Skin of body (tissue), 2 donors: ENCODE results near the gene C19orf73. TPM values are rescaled to one million over a fixed set of nuclear protein-coding genes. Genes with fewer than 3 reads are reported as not detected.

ENCODE experiments used
- small RNA-seq: library from RNA; depleted of rRNA; stranded (forward); fragments of <200 nt; gene quantifications from one replicate; pipeline ENCODE3, GENCODE V24; 2014; ENCODE audit warnings: low replicate concordance
- total RNA-seq: library from RNA; depleted of rRNA; stranded (reverse); fragments of >200 nt; gene quantifications from one replicate; pipeline ENCODE4 v1.2.3, GENCODE V29; 2014

The C19orf73 gene
- total RNA-seq, 1 donor from 2014 or later: 0.30 TPM

Small RNA genes within 50 kb of the gene (small RNA-seq; reads per million reads assigned to genes)
- gene RN7SL708P: not detected

Other genes with a start within 250 kb of the C19orf73 start
- 58.4 TPM for gene PPP1R15A, start 246.7 kb downstream of the C19orf73 start, total RNA-seq
- 0.10 TPM for gene TULP2, start 220.4 kb downstream of the C19orf73 start, total RNA-seq
- gene NUCB1, start 218.8 kb downstream of the C19orf73 start, total RNA-seq: 97.8 TPM
- not detected for gene DHDH, start 185.4 kb downstream of the C19orf73 start, total RNA-seq
- 22.9 TPM for gene BAX, start 164.3 kb downstream of the C19orf73 start, total RNA-seq
- 828 TPM for gene FTL, start 153.8 kb downstream of the C19orf73 start, total RNA-seq
- gene GYS1, start 125.8 kb downstream of the C19orf73 start, total RNA-seq: 42.4 TPM
- gene RUVBL2, start 125.3 kb downstream of the C19orf73 start, total RNA-seq: 58.9 TPM
- not detected for gene LHB, start 102.1 kb downstream of the C19orf73 start, total RNA-seq
- not detected for gene CGB3, start 94.8 kb downstream of the C19orf73 start, total RNA-seq
- gene CGB2, start 87.3 kb downstream of the C19orf73 start, total RNA-seq: not detected
- gene CGB1, start 82.2 kb downstream of the C19orf73 start, total RNA-seq: not detected
- not detected for gene CGB5, start 75.3 kb downstream of the C19orf73 start, total RNA-seq
- not detected for gene CGB8, start 70.0 kb downstream of the C19orf73 start, total RNA-seq
- gene CGB7, start 61.4 kb downstream of the C19orf73 start, total RNA-seq: 0.49 TPM
- gene NTF4, start 54.3 kb downstream of the C19orf73 start, total RNA-seq: 1.9 TPM
- gene KCNA7, start 46.4 kb downstream of the C19orf73 start, total RNA-seq: 0.79 TPM
- 121 TPM for gene SNRNP70, start 33.7 kb downstream of the C19orf73 start, total RNA-seq
- 8.6 TPM for gene LIN7B, start 4.8 kb downstream of the C19orf73 start, total RNA-seq
- gene PPFIA3, start 401 bp upstream of the C19orf73 start, total RNA-seq: 12.3 TPM
- gene HRC, start 36.3 kb upstream of the C19orf73 start, total RNA-seq: 13.6 TPM
- 24.0 TPM for gene TRPM4, start 38.6 kb upstream of the C19orf73 start, total RNA-seq
- gene SLC6A16, start 206.0 kb upstream of the C19orf73 start, total RNA-seq: 0.20 TPM
- gene CD37, start 216.3 kb upstream of the C19orf73 start, total RNA-seq: 8.2 TPM
- gene TEAD2, start 243.3 kb upstream of the C19orf73 start, total RNA-seq: 21.4 TPM
- gene DKKL1, start 244.7 kb upstream of the C19orf73 start, total RNA-seq: not detected